Measurements from ENCODE around the gene PPM1H.

- TF ChIP-seq CTCF (conservative IDR thresholded peaks at IDR 0.05 in 1 of 2, IDR thresholded peaks at IDR 0.05 in 1 of 2; ENCODE audit: extremely low read depth in 1 of 2, insufficient read depth in 1 of 2, low read depth in 1 of 2, low read length in 2 of 2) (no peak), EZH2 (IDR thresholded peaks at IDR 0.05; ENCODE audit: borderline replicate concordance, low read length) (no peak)
These were observed 162.5 kb downstream of the PPM1H start for GRCh38 chr12:62772416-62772955.

Data from mammary epithelial cell (primary cell).